A172 (cell line): ENCODE measurements around the gene HOMER1. TPM values are rescaled to one million over a fixed set of nuclear protein-coding genes. Genes with fewer than 3 reads are reported as not detected.

Source experiments
- DNase-seq: peaks from one replicate; pipeline ENCODE4 v3.0.0-alpha.2; 2015; ENCODE audit warnings: low spot score
- total RNA-seq: library from RNA; depleted of rRNA; stranded (reverse); fragments of >200 nt; shearing (Covaris generic); gene quantifications from 2 replicates; pipeline ENCODE4 v1.2.3, GENCODE V29; 2014

HOMER1 gene
- total RNA-seq, 1 experiment from 2014 or later: 11.0 TPM

- no peak for DNase-seq
Observed at GRCh38 chr5:79488775-79489174, 25.2 kb downstream of the HOMER1 start.

GRCh38 chr5:79488058-79488457 is 25.9 kb downstream of the HOMER1 start:
- no peak for DNase-seq

GRCh38 chr5:79487251-79487650 is 26.7 kb downstream of the HOMER1 start:
- DNase-seq: no peak

GRCh38 chr5:79486116-79486515 is 27.8 kb downstream of the HOMER1 start:
- no peak for DNase-seq

GRCh38 chr5:79484731-79485130 is 29.2 kb downstream of the HOMER1 start:
- DNase-seq: no peak

- DNase-seq: no peak
Observed at GRCh38 chr5:79481574-79481973, 32.4 kb downstream of the HOMER1 start.

- DNase-seq: no peak
Observed at GRCh38 chr5:79480991-79481390, 32.9 kb downstream of the HOMER1 start.

- no peak for DNase-seq
Observed at GRCh38 chr5:79475152-79475466, 38.8 kb downstream of the HOMER1 start.

GRCh38 chr5:79474367-79475151 is 39.4 kb downstream of the HOMER1 start:
- DNase-seq: no peak

GRCh38 chr5:79471556-79471955 is 42.4 kb downstream of the HOMER1 start:
- DNase-seq: no peak

GRCh38 chr5:79464695-79465332 is 49.1 kb downstream of the HOMER1 start:
- peak; percentile 5 for DNase-seq

- no peak for DNase-seq
Observed at GRCh38 chr5:79464278-79464677, 49.7 kb downstream of the HOMER1 start.

GRCh38 chr5:79459626-79460025 is 54.3 kb downstream of the HOMER1 start:
- no peak for DNase-seq

GRCh38 chr5:79456890-79457583 is 56.9 kb downstream of the HOMER1 start:
- no peak for DNase-seq

- DNase-seq: no peak
Observed at GRCh38 chr5:79456400-79456799, 57.5 kb downstream of the HOMER1 start.

GRCh38 chr5:79454043-79454442 is 59.9 kb downstream of the HOMER1 start:
- DNase-seq: no peak

GRCh38 chr5:79448336-79448735 is 65.6 kb downstream of the HOMER1 start:
- DNase-seq: peak; percentile 68

- no peak for DNase-seq
Observed at GRCh38 chr5:79436821-79437220, 77.1 kb downstream of the HOMER1 start.

GRCh38 chr5:79436224-79436623 is 77.7 kb downstream of the HOMER1 start:
- DNase-seq: peak; percentile 8

- no peak for DNase-seq
Observed at GRCh38 chr5:79430196-79430595, 83.7 kb downstream of the HOMER1 start.

GRCh38 chr5:79423296-79423695 is 90.6 kb downstream of the HOMER1 start:
- DNase-seq: no peak

GRCh38 chr5:79420248-79420647 is 93.7 kb downstream of the HOMER1 start:
- DNase-seq: no peak

GRCh38 chr5:79418276-79418675 is 95.7 kb downstream of the HOMER1 start:
- no peak for DNase-seq
